Heart left ventricle (tissue), 16 donors: Measurements from ENCODE around the gene RHOT1. TPM values are rescaled to one million over a fixed set of nuclear protein-coding genes. Genes with fewer than 3 reads are reported as not detected.
"Not testable (repeated sequence)": the region's sequence is repeated elsewhere in the genome, so short reads cannot be mapped to it uniquely, and the experiment has no call there.

Experiments used
- ATAC-seq, 4 donors: fragments of 200-7000 bp; cut with Tn5 transposase; one replicate each; pipeline ENCODE4 v1.9.1; 2020 to 2022; ENCODE audit warnings: moderate library complexity in 4 of 4, mild to moderate bottlenecking in 3 of 4, moderate number of reproducible peaks in 1 of 4
- DNase-seq, 5 donors: peaks; one replicate each; pipeline ENCODE4 v3.0.0-alpha.2; 2020
- H3K27ac ChIP-seq, 12 donors: fragments of 200-600 bp; sonication (generic) in 4 of 12; one replicate each; pipeline versions ENCODE4 v1.5.0 to v1.8.0; 2016 to 2022; ENCODE audit warnings: mild to moderate bottlenecking in 2 of 12
- H3K27me3 ChIP-seq, 9 donors: fragments of 200-600 bp; sonication (generic) in 2 of 9; one replicate each; pipeline versions ENCODE4 v1.5.1 to v1.8.0; 2016 to 2022; ENCODE audit warnings: mild to moderate bottlenecking in 3 of 9
- H3K36me3 ChIP-seq, 9 donors: fragments of 200-600 bp; sonication (generic) in 2 of 9; one replicate each; pipeline versions ENCODE4 v1.5.0 to v1.8.0; 2018 to 2022; ENCODE audit warnings: mild to moderate bottlenecking in 2 of 9
- H3K4me1 ChIP-seq, 12 donors: fragments of 200-600 bp; sonication (generic) in 4 of 12; one replicate each; pipeline versions ENCODE4 v1.5.0 to v1.8.0; 2016 to 2022; ENCODE audit warnings: mild to moderate bottlenecking in 3 of 12
- H3K4me3 ChIP-seq, 12 donors: fragments of 200-600 bp; sonication (generic) in 4 of 12; one replicate each; pipeline versions ENCODE4 v1.5.0 to v1.8.0; 2017 to 2022; ENCODE audit warnings: mild to moderate bottlenecking in 9 of 12, moderate library complexity in 4 of 12
- H3K9me3 ChIP-seq, 12 donors: fragments of 200-600 bp; sonication (generic) in 4 of 12; one replicate each; pipeline versions ENCODE4 v1.5.0 to v1.8.0; 2016 to 2022; ENCODE audit warnings: mild to moderate bottlenecking in 1 of 12
- CTCF ChIP-seq, 12 donors: fragments of 200-600 bp; sonication (generic) in 4 of 12; IDR thresholded peaks; one replicate each; pipeline versions ENCODE4 v1.5.0 to v1.8.0; 2018 to 2022; ENCODE audit warnings: antibody characterized with exemption in 12 of 12, mild to moderate bottlenecking in 5 of 12
- POLR2A ChIP-seq, 2 donors: fragments of 450-650 bp; IDR thresholded peaks; one replicate each; pipeline ENCODE4 v1.6.1; 2017; ENCODE audit warnings: antibody characterized with exemption in 2 of 2, mild to moderate bottlenecking in 2 of 2, moderate library complexity in 2 of 2
- WGBS, 4 donors: extraction: QIAGEN DNeasy Blood & Tissue Kit in 2 of 4; methylation state at CpG; one replicate each; pipeline versions ENCODE4 v1.1.5 to v1.1.7; 2013 to 2018; 5-methylcytosine and 5-hydroxymethylcytosine counted together
- intact Hi-C, 10 donors: fragments of 100-400 bp; cut with DNase I; formaldehyde crosslinking; loops; one replicate each; pipeline versions ENCODE4 v1.11.1 to v1.14.2; 2022
- polyA plus RNA-seq, 2 donors: library from polyadenylated mRNA; stranded (reverse); fragments of 200-250 nt; gene quantifications; one replicate each; pipeline ENCODE4 v1.2.3, GENCODE V29; 2013
- total RNA-seq, 9 donors: library from RNA; depleted of rRNA in 2 of 9; stranded (reverse); fragments of >200 nt in 2 of 9; fragmentation: NEBNext Ultra II Directional in 3 of 9; extraction: Animal tissue kit (Norgen Biotek cat#: 25700) in 3 of 9; gene quantifications; one replicate each; pipeline versions ENCODE4 v1.1.0 to v1.2.4, GENCODE V29; 2016 to 2023
- donor health status: ischemic (EF 13 %, LVEDD 7.1; RV severe dilation, severe dysfunction).
- donor health status: healthy with polysubstance abuse.
- donor health status: DM: no; HTN: yes; CAD: no.
- donor health status: DM: no; HTN: no; CAD: no.
- donor health status: ischemic (EF 25% LVEDD 6.9; RV normal size, moderate dysfunction).
- donor health status: ischemic (EF 25% LVEDD 5.7; RV mildly dilated, moderate dysfunction).
- donor health status: healthy.
- donor health status: DM: yes; HTN: yes; CAD: no.
- donor health status: ischemic (EF 35%, LVEDD 5.7; RV mildly dilated, moderate dysfunction).
- donor health status: nonischemic (EF 11% LVEDD 7.7; RV severe dilation, severe dysfunction).
- donor health status: DM: yes; HTN: yes; CAD: no.
- donor health status: PGD.
- donor health status: ischemic (EF 29% LVEDD 5.4; RV normal size, mild dysfunction).
- donor health status: nonischemic (EF 23%, LVEDD 6.1; RV moderate dilation, normal function).

Gene RHOT1
- total and polyA plus RNA-seq, 11 donors: 41.5 to 76.8 (median 53.5) TPM

- no peaks in the 10 kb centered on the region for H3K9me3 ChIP-seq
- DNase-seq: no peak
- 63 to 87% (median 78%) methylated on average over 4 of the region's 4 CpGs for WGBS, 4 donors
- no peaks in the 10 kb centered on the region for H3K27me3 ChIP-seq
- H3K4me3 ChIP-seq: no peak overlapping the region
- H3K36me3 ChIP-seq: peaks cover 0 to 7% (median 0%) of the 10 kb centered on the region in 9 donors
- H3K27ac ChIP-seq: peak overlapping the region in 7 of 12 donors; percentile 88 to 94 (median 90)
- intact Hi-C loops: loop anchor here in 2 of 10 donors (2.0 to 10.0 kb wide), 2 partner anchors 14 to 52 kb away; no protein-coding TSS in a partner anchor
- TF ChIP-seq CTCF (IDR thresholded peaks at IDR 0.05) (no peak), POLR2A (IDR thresholded peaks at IDR 0.05) (no peak)
- no peak for ATAC-seq
- H3K4me1 ChIP-seq: peaks cover 0 to 21% (median 10%) of the 10 kb centered on the region in 12 donors
Observed at GRCh38 chr17:32126325-32126724, 16.0 kb upstream of the RHOT1 start.

- no peaks in the 10 kb centered on the region for H3K27me3 ChIP-seq
- H3K9me3 ChIP-seq: no peaks in the 10 kb centered on the region
- peak overlapping the region; percentile 56 to 94 (median 90) for H3K27ac ChIP-seq
- peaks cover 0 to 21% (median 10%) of the 10 kb centered on the region in 12 donors for H3K4me1 ChIP-seq
- peaks cover 0 to 7% (median 0%) of the 10 kb centered on the region in 9 donors for H3K36me3 ChIP-seq
- peak overlapping the region in 9 of 12 donors; percentile 52 to 85 (median 70) for H3K4me3 ChIP-seq
- intact Hi-C loops: loop anchor here in 2 of 10 donors (2.0 to 10.0 kb wide), 2 partner anchors 14 to 52 kb away; no protein-coding TSS in a partner anchor
- no peak for ATAC-seq
- no peak for TF ChIP-seq CTCF (IDR thresholded peaks at IDR 0.05)
- TF ChIP-seq POLR2A (IDR thresholded peaks at IDR 0.05): no peak
- DNase-seq: no peak
- WGBS, 4 donors: 95 to 98% (median 97%) methylated on average over 8 of the region's 8 CpGs
Observed at GRCh38 chr17:32126746-32127145, 15.6 kb upstream of the RHOT1 start.

GRCh38 chr17:32127158-32127897, 15.0 kb upstream of the RHOT1 start:
- intact Hi-C loops: loop anchor here in 2 of 10 donors (2.0 to 10.0 kb wide), 2 partner anchors 13 to 53 kb away; no protein-coding TSS in a partner anchor
- TF ChIP-seq CTCF (IDR thresholded peaks at IDR 0.05): no peak
- TF ChIP-seq POLR2A (IDR thresholded peaks at IDR 0.05): peak in 1 of 2 donors; percentile 48
- Histone ChIP-seq H3K9me3 (no peaks in the 10 kb centered on the region), H3K36me3 (peaks cover 0 to 7% (median 0%) of the 10 kb centered on the region in 9 donors), H3K27me3 (no peaks in the 10 kb centered on the region), H3K4me3 (peak overlapping the region; percentile 38 to 85 (median 66)), H3K27ac (peak overlapping the region; percentile 56 to 94 (median 90)), H3K4me1 (peaks cover 0 to 21% (median 10%) of the 10 kb centered on the region in 12 donors)
- peak; percentile 93 to 99 (median 98) for ATAC-seq
- WGBS, 4 donors: 0 to 1% (median 0%) methylated on average over 22 to 25 of the region's 25 CpGs
- DNase-seq: peak; percentile 86 to 94 (median 91)

- not testable (repeated sequence) for H3K27me3 ChIP-seq, H3K9me3 ChIP-seq, ATAC-seq, DNase-seq, H3K36me3 ChIP-seq
- Histone ChIP-seq H3K4me3 (peak overlapping the region in 11 of 12 donors; percentile 40 to 85 (median 67)), H3K27ac (peak overlapping the region in 10 of 12 donors; percentile 88 to 94 (median 90)), H3K4me1 (peaks cover 0 to 21% (median 10%) of the 10 kb centered on the region in 12 donors)
- WGBS, 4 donors: 58 to 79% (median 65%) methylated on average over 7 of the region's 7 CpGs
- intact Hi-C loops: loop anchor here in 1 of 10 donors (10.0 kb wide), 1 partner anchor 54 kb away; no protein-coding TSS in a partner anchor
Observed at GRCh38 chr17:32128470-32128869, 13.8 kb upstream of the RHOT1 start.
